OCI-LY7 (cell line): ENCODE results near the gene PKNOX1. TPM values are rescaled to one million over a fixed set of nuclear protein-coding genes. Genes with fewer than 3 reads are reported as not detected.
"Not testable (repeated sequence)": the region's sequence is repeated elsewhere in the genome, so short reads cannot be mapped to it uniquely, and the experiment has no call there.

Experiments used
- BruUV-seq: library from RNA; stranded (reverse); fragments of 400-500 nt; replicated peaks from 2 replicates; lab custom pipeline; 2021; lab: Mats Ljungman, UMichigan
- CTCF ChIA-PET: fragments of 300-600 bp; sonication (Branson Sonifier 250); formaldehyde crosslinking; loops from one replicate; lab custom pipeline; 2022; ENCODE audit warnings: antibody characterized with exemption; ENCODE audit not compliant: unreplicated experiment; lab: Charles Lee
- POLR2A ChIA-PET: fragments of 300-600 bp; sonication (Branson Sonifier 250); formaldehyde crosslinking; loops from one replicate; lab custom pipeline; 2022; ENCODE audit warnings: antibody characterized with exemption; lab: Charles Lee
- DNase-seq: peaks from one replicate; pipeline ENCODE4 v3.0.0-alpha.2; 2015; ENCODE audit warnings: low spot score
- H2AFZ ChIP-seq: fragments of 200-600 bp; sonication (generic), shearing (Covaris generic); 2 replicates; pipeline ENCODE4 v1.6.1; 2014; ENCODE audit warnings: mild to moderate bottlenecking, antibody characterized with exemption, low read length, moderate library complexity
- H3K27ac ChIP-seq: fragments of 200-600 bp; sonication (generic); 2 replicates; pipeline ENCODE4 v1.5.1; 2014; ENCODE audit warnings: mixed run types, low read depth, mild to moderate bottlenecking, moderate library complexity, low read length, inconsistent platforms; ENCODE audit not compliant: poor library complexity, severe bottlenecking
- H3K36me3 ChIP-seq: fragments of 200-600 bp; sonication (generic); 2 replicates; pipeline ENCODE4 v1.6.1; 2014; ENCODE audit warnings: mild to moderate bottlenecking, antibody characterized with exemption, low read length, moderate library complexity, mixed read lengths; ENCODE audit not compliant: insufficient read depth
- H3K4me1 ChIP-seq: fragments of 200-600 bp; sonication (generic); 2 replicates; pipeline ENCODE4 v1.5.1; 2014; ENCODE audit warnings: mild to moderate bottlenecking, low read length; ENCODE audit not compliant: insufficient read depth, poor library complexity, severe bottlenecking
- H3K4me2 ChIP-seq: fragments of 200-600 bp; sonication (generic); 2 replicates; pipeline ENCODE4 v1.6.1; 2014; ENCODE audit warnings: mild to moderate bottlenecking, low read length
- H3K4me3 ChIP-seq: fragments of 200-600 bp; sonication (generic); 2 replicates; pipeline ENCODE4 v1.5.1; 2014; ENCODE audit warnings: mild to moderate bottlenecking, low read depth, low read length; ENCODE audit not compliant: poor library complexity, severe bottlenecking
- H3K79me2 ChIP-seq: fragments of 200-600 bp; sonication (generic); 2 replicates; pipeline ENCODE4 v1.6.1; 2016; ENCODE audit warnings: low read depth, mild to moderate bottlenecking, low read length, moderate library complexity, mixed read lengths; ENCODE audit not compliant: insufficient read depth
- H3K9me2 ChIP-seq: fragments of 200-600 bp; sonication (generic); 2 replicates; pipeline ENCODE4 v1.6.1; 2016; ENCODE audit warnings: mild to moderate bottlenecking, low read length, mixed read lengths; ENCODE audit not compliant: insufficient read depth
- H3K9me3 ChIP-seq: fragments of 200-600 bp; sonication (generic); 2 replicates; pipeline ENCODE4 v1.6.1; 2014; ENCODE audit warnings: mild to moderate bottlenecking, mixed run types, low read length, mixed read lengths
- H4K20me1 ChIP-seq: fragments of 200-600 bp; sonication (generic); 2 replicates; pipeline ENCODE4 v1.6.1; 2014; ENCODE audit warnings: mild to moderate bottlenecking, antibody characterized with exemption, low read length, moderate library complexity, mixed read lengths; ENCODE audit not compliant: insufficient read depth
- CTCF ChIP-seq: fragments of 200-600 bp; sonication (generic); conservative IDR thresholded peaks from 2 replicates; pipeline ENCODE4 v1.5.1; 2014; ENCODE audit warnings: mild to moderate bottlenecking, antibody characterized with exemption, low read length, moderate library complexity, mixed read lengths
- EZH2phosphoT487 ChIP-seq: fragments of 200-600 bp; sonication (generic); IDR thresholded peaks from 2 replicates; pipeline ENCODE4 v1.6.1; 2018; ENCODE audit warnings: low read depth, borderline replicate concordance, mild to moderate bottlenecking, mixed run types, antibody characterized with exemption, low read length, moderate library complexity, mixed read lengths
- intact Hi-C: fragments of 100-400 bp; cut with micrococcal nuclease; formaldehyde crosslinking; loops from one replicate; pipeline ENCODE4 v1.10.0; 2022; ENCODE audit not compliant: unreplicated experiment
- total RNA-seq, 2 experiments: library from RNA; depleted of rRNA in 1 of 2; stranded (reverse); fragments of >200 nt in 1 of 2; shearing (Covaris generic) in 1 of 2; gene quantifications; 2 replicates each; pipeline ENCODE4 v1.2.3, GENCODE V29; 2014 to 2022

Gene PKNOX1
- total RNA-seq, 2 experiments from 2014 or later, result 23.7 to 32.9 TPM

GRCh38 chr21:43001316-43001715 lies 27.0 kb downstream of the PKNOX1 start:
- no peak for TF ChIP-seq CTCF
- no peak for TF ChIP-seq EZH2phosphoT487
- ChIA-PET CTCF (no interaction called here), POLR2A (no interaction called here)
- Histone ChIP-seq H3K4me3 (no peak overlapping the region), H3K9me3 (peaks cover 29% of the 10 kb centered on the region), H3K9me2 (no peaks in the 10 kb centered on the region), H3K27ac (no peak overlapping the region), H2AFZ (no peak overlapping the region), H3K79me2 (no peaks in the 10 kb centered on the region), H4K20me1 (no peaks in the 10 kb centered on the region), H3K4me1 (no peaks in the 10 kb centered on the region), H3K36me3 (peaks cover 37% of the 10 kb centered on the region), H3K4me2 (no peak overlapping the region)
- intact Hi-C loops, result no loop called here
- no peak for DNase-seq
- BruUV-seq, result no TSS peak

GRCh38 chr21:43004926-43005325 lies 30.6 kb downstream of the PKNOX1 start:
- peaks cover 47% of the 10 kb centered on the region for H3K36me3 ChIP-seq
- H2AFZ ChIP-seq, result no peak overlapping the region
- H3K4me3 ChIP-seq, result no peak overlapping the region
- ChIA-PET CTCF (no interaction called here), POLR2A (no interaction called here)
- H3K9me2 ChIP-seq, result no peaks in the 10 kb centered on the region
- no peaks in the 10 kb centered on the region for H3K79me2 ChIP-seq
- no peaks in the 10 kb centered on the region for H3K4me1 ChIP-seq
- BruUV-seq, result no TSS peak
- no peak for TF ChIP-seq EZH2phosphoT487
- no peak for TF ChIP-seq CTCF
- no peak for DNase-seq
- 0 out of 2 replicates have a peak, but pooled peaks cover 6% of the 10 kb centered on the region for H3K9me3 ChIP-seq
- H3K27ac ChIP-seq, result no peak overlapping the region
- H4K20me1 ChIP-seq, result no peaks in the 10 kb centered on the region
- no peak overlapping the region for H3K4me2 ChIP-seq
- intact Hi-C loops, result no loop called here

- intact Hi-C loops, result no loop called here
- no peak for DNase-seq
- peaks cover 53% of the 10 kb centered on the region for H3K36me3 ChIP-seq
- TF ChIP-seq EZH2phosphoT487 (no peak), CTCF (no peak)
- no peak overlapping the region for H3K4me3 ChIP-seq
- no TSS peak for BruUV-seq
- no peak overlapping the region for H3K27ac ChIP-seq
- H3K4me1 ChIP-seq, result no peaks in the 10 kb centered on the region
- no peak overlapping the region for H3K4me2 ChIP-seq
- H3K9me3 ChIP-seq, result no peaks in the 10 kb centered on the region
- no peaks in the 10 kb centered on the region for H3K9me2 ChIP-seq
- H3K79me2 ChIP-seq, result no peaks in the 10 kb centered on the region
- ChIA-PET CTCF (no interaction called here), POLR2A (interaction anchor here (0.6 kb wide), 1 partner anchor 116 kb away, joined by 4 read pairs; no protein-coding TSS in a partner anchor)
- H4K20me1 ChIP-seq, result no peaks in the 10 kb centered on the region
- no peak overlapping the region for H2AFZ ChIP-seq
Measured at GRCh38 chr21:43005635-43006034, 31.3 kb downstream of the PKNOX1 start.

GRCh38 chr21:43006051-43006873 lies 31.9 kb downstream of the PKNOX1 start:
- H3K36me3 ChIP-seq, result peaks cover 54% of the 10 kb centered on the region
- CTCF ChIA-PET, H3K4me2 ChIP-seq, H3K4me3 ChIP-seq, H2AFZ ChIP-seq, H4K20me1 ChIP-seq, H3K9me2 ChIP-seq, H3K27ac ChIP-seq, H3K4me1 ChIP-seq, DNase-seq, H3K79me2 ChIP-seq, intact Hi-C loops, H3K9me3 ChIP-seq, BruUV-seq: not testable (repeated sequence)
- POLR2A ChIA-PET, result interaction anchor here (0.6 kb wide), 1 partner anchor 116 kb away, joined by 4 read pairs; no protein-coding TSS in a partner anchor
